MG63 (cell line): ENCODE measurements around the gene GPALPP1. TPM values are rescaled to one million over a fixed set of nuclear protein-coding genes. Genes with fewer than 3 reads are reported as not detected.
A peak's percentile ranks its signal among the peaks of the same experiment; 100 is the strongest.
"Not testable (repeated sequence)": the region's sequence is repeated elsewhere in the genome, so short reads cannot be mapped to it uniquely, and the experiment has no call there.

Source experiments
- DNase-seq: peaks from one replicate; pipeline ENCODE4 v3.0.0-alpha.2; 2020
- H3K27me3 ChIP-seq: fragments of 250-450 bp; sonication (Bioruptor Pico); 2 replicates; pipeline ENCODE4 v1.5.1; 2020; ENCODE audit warnings: mild to moderate bottlenecking, moderate library complexity
- H3K36me3 ChIP-seq: fragments of 250-450 bp; sonication (Bioruptor Pico); 2 replicates; pipeline ENCODE4 v1.5.1; 2020; ENCODE audit warnings: mild to moderate bottlenecking, moderate library complexity
- H3K4me3 ChIP-seq: fragments of 250-450 bp; sonication (Bioruptor Pico); 2 replicates; pipeline ENCODE4 v1.5.1; 2020; ENCODE audit warnings: mild to moderate bottlenecking, moderate library complexity
- H3K9me3 ChIP-seq: fragments of 250-450 bp; sonication (Bioruptor Pico); 2 replicates; pipeline ENCODE4 v1.5.1; 2020; ENCODE audit warnings: mild to moderate bottlenecking, moderate library complexity
- total RNA-seq: library from RNA; depleted of rRNA; stranded (reverse); fragments of >200 nt; shearing (Covaris generic); gene quantifications from 2 replicates; pipeline ENCODE4 v1.2.3, GENCODE V29; 2014; ENCODE audit warnings: low replicate concordance; rRNA removed

Gene GPALPP1
- total RNA-seq, result 27.3 and 56.8 TPM in 2 replicates

GRCh38 chr13:44989071-44989889, at the start of gene GPALPP1, which contains the start of gene NUFIP1:
GPALPP1 (plus strand) TSS chr13:44989538; CDS start chr13:44989655, 117 bp downstream.
NUFIP1 (minus strand) TSS chr13:44989471; CDS start chr13:44989436, 35 bp downstream.
- DNase-seq, result peak; percentile 94
- Histone ChIP-seq H3K27me3 (no peaks in the 10 kb centered on the region), H3K4me3 (peak within 1 kb of the TSS; percentile 96), H3K36me3 (peaks cover 17% of the 10 kb centered on the region), H3K9me3 (no peaks in the 10 kb centered on the region)

GRCh38 chr13:44943411-44943810, 45.9 kb upstream of the GPALPP1 start:
- peaks cover 30% of the 10 kb centered on the region for H3K36me3 ChIP-seq
- not testable (repeated sequence) for H3K9me3 ChIP-seq, H3K4me3 ChIP-seq, H3K27me3 ChIP-seq, DNase-seq

DNA sequence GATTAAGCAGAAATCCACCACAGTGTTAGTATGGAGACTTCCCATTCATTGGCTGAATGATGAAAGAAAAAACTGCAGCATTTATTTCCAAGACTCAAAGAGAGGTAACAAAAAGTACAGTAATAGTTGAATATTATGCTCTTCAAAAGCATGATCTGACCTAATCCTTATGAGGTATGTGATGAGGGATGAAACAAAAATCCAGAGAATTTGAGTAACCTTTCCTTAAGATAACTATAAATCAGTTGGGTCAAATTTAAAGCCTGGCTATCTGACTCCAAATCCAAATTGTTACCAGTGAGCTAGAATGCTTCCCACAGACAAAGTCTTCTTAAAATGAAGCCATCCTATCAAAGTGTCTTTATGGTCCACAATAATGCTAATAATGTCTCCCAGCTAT, 38.2 kb upstream of the GPALPP1 start:
- no peaks in the 10 kb centered on the region for H3K27me3 ChIP-seq
- H3K36me3 ChIP-seq, result peaks cover 19% of the 10 kb centered on the region
- H3K4me3 ChIP-seq, result no peak overlapping the region
- no peaks in the 10 kb centered on the region for H3K9me3 ChIP-seq
- no peak for DNase-seq

- DNase-seq, result no peak
- Histone ChIP-seq H3K4me3 (no peak overlapping the region), H3K9me3 (no peaks in the 10 kb centered on the region), H3K27me3 (no peaks in the 10 kb centered on the region), H3K36me3 (peaks cover 24% of the 10 kb centered on the region)
These were observed 36.7 kb upstream of the GPALPP1 start for GRCh38 chr13:44952671-44953070.

DNA sequence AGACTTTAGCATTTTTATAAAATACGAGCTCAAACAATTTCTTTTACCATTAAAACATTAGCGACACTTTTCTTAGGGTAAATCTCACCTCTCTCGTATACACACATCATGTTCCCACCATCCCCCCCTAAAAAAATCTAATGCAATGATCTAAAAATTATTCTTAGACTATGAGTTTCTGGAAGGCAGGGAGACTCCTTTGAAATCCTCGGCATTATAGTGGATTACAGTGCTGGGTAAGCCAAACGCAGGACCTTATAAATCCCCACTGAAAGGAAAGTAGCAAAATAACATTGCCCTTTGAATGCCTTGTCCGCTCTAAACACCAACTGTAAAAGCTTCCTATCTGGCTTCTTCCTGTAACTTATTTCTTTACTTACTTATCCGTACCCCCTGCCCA, 35.1 kb upstream of the GPALPP1 start:
- DNase-seq, result no peak
- Histone ChIP-seq H3K36me3 (peaks cover 29% of the 10 kb centered on the region), H3K4me3 (no peak overlapping the region), H3K9me3 (no peaks in the 10 kb centered on the region), H3K27me3 (no peaks in the 10 kb centered on the region)

DNA sequence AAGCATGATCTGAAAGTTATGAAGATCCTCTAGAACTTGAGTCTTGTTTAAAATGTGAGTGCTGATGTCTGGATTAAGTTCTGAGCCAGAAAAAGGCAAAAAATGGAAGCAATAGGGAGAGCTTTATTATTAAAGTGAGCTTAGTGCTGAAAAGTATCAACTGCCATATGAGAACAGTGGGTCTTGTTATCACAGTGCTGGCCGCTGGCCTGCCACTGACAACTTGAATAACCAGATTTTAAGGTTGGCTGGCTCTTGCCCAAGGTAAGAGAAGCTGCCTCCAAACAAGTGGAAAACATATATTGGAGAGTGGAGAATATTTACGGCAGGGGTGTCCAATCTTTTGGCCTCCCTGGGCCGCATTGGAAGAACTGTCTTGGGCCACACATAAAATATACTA, 33.9 kb upstream of the GPALPP1 start:
- Histone ChIP-seq H3K9me3 (no peaks in the 10 kb centered on the region), H3K4me3 (no peak overlapping the region), H3K27me3 (no peaks in the 10 kb centered on the region), H3K36me3 (peaks cover 27% of the 10 kb centered on the region)
- DNase-seq, result no peak

- no peaks in the 10 kb centered on the region for H3K27me3 ChIP-seq
- no peak for DNase-seq
- no peak overlapping the region for H3K4me3 ChIP-seq
- H3K36me3 ChIP-seq, result peaks cover 79% of the 10 kb centered on the region
- peaks cover 20% of the 10 kb centered on the region for H3K9me3 ChIP-seq
These were observed 27.3 kb upstream of the GPALPP1 start for GRCh38 chr13:44961997-44962396.

DNA sequence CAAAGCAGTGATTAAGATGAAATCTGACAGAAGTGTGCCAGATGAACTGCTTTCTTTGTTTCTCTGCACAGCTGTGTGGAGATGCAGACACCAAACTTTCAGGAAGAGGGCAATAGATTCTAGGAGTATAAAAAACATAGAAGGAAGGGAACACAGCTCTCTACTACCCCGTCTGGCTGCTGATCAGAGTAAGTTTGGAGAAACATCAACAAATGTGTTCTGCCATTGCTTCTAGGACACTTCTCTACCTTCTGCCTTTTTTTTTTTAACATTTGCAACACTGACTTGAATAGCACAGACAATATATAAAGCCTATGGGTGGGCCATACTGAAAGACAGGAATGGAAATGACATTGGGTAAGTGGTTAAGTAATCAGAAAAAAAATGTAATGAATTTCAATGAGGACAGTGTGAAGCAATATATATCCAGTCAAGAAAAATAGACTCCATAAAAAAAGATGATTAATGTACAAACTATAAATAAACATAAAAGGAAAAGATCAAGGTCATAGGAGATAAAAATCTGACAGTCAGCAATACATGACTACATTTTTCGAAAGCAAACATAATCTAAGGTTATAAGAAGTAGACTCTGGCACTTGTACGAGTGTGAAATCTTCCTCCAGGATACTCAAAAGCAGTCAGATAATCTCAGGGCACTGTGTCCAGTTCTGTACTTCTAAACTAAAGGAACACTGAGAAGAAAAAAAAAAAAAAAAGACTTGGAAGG, 21.5 kb upstream of the GPALPP1 start:
- Histone ChIP-seq H3K9me3 (peaks cover 14% of the 10 kb centered on the region), H3K27me3 (no peaks in the 10 kb centered on the region), H3K4me3 (no peak overlapping the region), H3K36me3 (peaks cover 63% of the 10 kb centered on the region)
- no peak for DNase-seq

DNA sequence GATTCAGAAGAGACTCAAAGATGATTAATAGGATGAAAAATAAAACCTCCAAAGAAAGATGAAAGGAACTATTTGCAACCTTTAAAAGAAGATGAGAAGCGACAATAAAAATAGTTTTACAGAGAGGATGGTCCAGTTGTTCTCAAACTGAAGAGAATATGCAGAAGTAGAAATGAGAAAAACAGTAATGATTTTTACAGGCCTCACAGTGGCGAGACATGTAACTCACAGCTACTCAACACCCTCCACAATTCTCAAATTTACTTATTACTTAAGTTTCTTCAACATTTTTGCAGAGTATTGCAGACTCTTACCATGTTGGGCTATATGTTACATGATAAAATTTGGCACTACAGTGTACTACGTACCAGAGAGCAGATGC, 20.9 kb upstream of the GPALPP1 start:
- Histone ChIP-seq H3K9me3 (peaks cover 14% of the 10 kb centered on the region), H3K27me3 (no peaks in the 10 kb centered on the region), H3K4me3 (no peak overlapping the region), H3K36me3 (peaks cover 57% of the 10 kb centered on the region)
- DNase-seq, result no peak

GRCh38 chr13:44969551-44970484, 19.5 kb upstream of the GPALPP1 start:
- peaks cover 6% of the 10 kb centered on the region; the same call in 1 of the 2 replicates for H3K9me3 ChIP-seq
- no peak for DNase-seq
- no peak overlapping the region for H3K4me3 ChIP-seq
- H3K27me3 ChIP-seq, result no peaks in the 10 kb centered on the region
- H3K36me3 ChIP-seq, result peaks cover 44% of the 10 kb centered on the region

GRCh38 chr13:44971656-44972595, 17.4 kb upstream of the GPALPP1 start:
- H3K36me3 ChIP-seq, result peaks cover 36% of the 10 kb centered on the region
- H3K9me3 ChIP-seq, result no peaks in the 10 kb centered on the region
- no peak overlapping the region for H3K4me3 ChIP-seq
- no peak for DNase-seq
- no peaks in the 10 kb centered on the region for H3K27me3 ChIP-seq

GRCh38 chr13:44972956-44973581, 16.3 kb upstream of the GPALPP1 start:
- H3K9me3 ChIP-seq, result no peaks in the 10 kb centered on the region
- no peak for DNase-seq
- H3K27me3 ChIP-seq, result no peaks in the 10 kb centered on the region
- peaks cover 34% of the 10 kb centered on the region for H3K36me3 ChIP-seq
- H3K4me3 ChIP-seq, result no peak overlapping the region

DNA sequence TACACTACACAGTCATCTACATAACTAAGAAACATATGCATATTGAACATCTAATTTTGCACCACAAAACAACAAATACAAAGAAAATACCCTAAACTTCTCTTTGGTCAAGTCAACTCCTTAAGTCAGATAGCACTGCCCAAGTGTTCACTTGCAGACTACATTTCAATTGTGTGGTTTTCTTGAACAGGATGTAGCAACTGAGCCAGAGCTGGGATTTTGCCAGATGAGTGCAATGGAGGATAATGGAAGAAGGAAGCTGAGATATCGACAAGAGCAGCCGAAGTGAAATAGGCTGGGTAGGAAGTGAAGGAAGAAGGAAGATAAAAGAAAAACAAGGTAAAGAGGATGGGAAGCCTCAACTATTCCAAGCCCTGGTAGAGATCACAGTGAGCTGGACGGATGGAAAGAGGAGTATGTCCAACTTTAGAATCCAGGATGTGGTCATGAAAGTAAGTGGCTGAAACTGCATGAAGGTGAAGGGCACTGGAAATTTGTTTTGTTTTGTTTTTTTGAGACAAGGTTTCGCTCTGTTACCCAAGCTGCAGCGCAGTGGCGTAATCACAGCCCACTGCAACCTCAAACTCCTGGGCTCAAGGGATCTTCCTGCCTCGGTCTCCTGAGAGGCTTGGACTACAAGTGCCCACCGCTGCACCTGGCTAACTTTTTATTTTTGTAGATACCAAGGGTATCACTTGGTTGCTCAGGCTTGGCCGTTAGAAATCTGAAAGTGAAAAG, 15.1 kb upstream of the GPALPP1 start:
- no peaks in the 10 kb centered on the region for H3K9me3 ChIP-seq
- H3K27me3 ChIP-seq, result no peaks in the 10 kb centered on the region
- no peak overlapping the region for H3K4me3 ChIP-seq
- peak; percentile 21 for DNase-seq
- H3K36me3 ChIP-seq, result peaks cover 42% of the 10 kb centered on the region

GRCh38 chr13:44976196-44976595, 13.1 kb upstream of the GPALPP1 start:
- H3K9me3 ChIP-seq, result no peaks in the 10 kb centered on the region
- H3K4me3 ChIP-seq, result no peak overlapping the region
- H3K36me3 ChIP-seq, result peaks cover 58% of the 10 kb centered on the region
- DNase-seq, result no peak
- H3K27me3 ChIP-seq, result no peaks in the 10 kb centered on the region
